HepG2 (cell line): ENCODE data around the gene GPA33. TPM values are rescaled to one million over a fixed set of nuclear protein-coding genes. Genes with fewer than 3 reads are reported as not detected.

Experiments
- CTCF ChIP-seq: sonication (generic); formaldehyde crosslinking; IDR thresholded peaks from 2 replicates; pipeline ENCODE4 v1.5.0; 2020; ENCODE audit warnings: mild to moderate bottlenecking, missing genetic modification reagents, moderate library complexity
- HNF4A ChIP-seq: sonication (generic); formaldehyde crosslinking; IDR thresholded peaks from 2 replicates; pipeline ENCODE4 v1.4.0; 2020; ENCODE audit warnings: missing genetic modification reagents
- RARA ChIP-seq: IDR thresholded peaks from 2 replicates; pipeline ENCODE4 v1.6.1; 2016; ENCODE audit warnings: missing genetic modification reagents, missing compliant biosample characterization
- SALL1 ChIP-seq: sonication (generic); formaldehyde crosslinking; IDR thresholded peaks from 2 replicates; pipeline ENCODE4 v1.8.0; 2022; ENCODE audit warnings: mild to moderate bottlenecking, missing genetic modification reagents
- SPEN ChIP-seq: sonication (generic); formaldehyde crosslinking; IDR thresholded peaks from 2 replicates; pipeline ENCODE4 v1.5.1; 2020; ENCODE audit warnings: low read depth, mild to moderate bottlenecking, missing genetic modification reagents
- ZNF687 ChIP-seq: sonication (generic); formaldehyde crosslinking; IDR thresholded peaks from 2 replicates; pipeline ENCODE4 v1.5.1; 2020; ENCODE audit warnings: mild to moderate bottlenecking, missing genetic modification reagents, moderate library complexity
- polyA plus RNA-seq, 8 experiments: library from polyadenylated mRNA; depleted of rRNA in 3 of 8; stranded (reverse) in 7 of 8; unstranded in 1 of 8; fragments of >200 nt; fragmentation: Illumina TruSeq in 4 of 8; extraction: Trizol in 4 of 8; gene quantifications; 2 replicates each; pipeline versions ENCODE4 v1.2.1 to v1.2.3, GENCODE V29; 2011 to 2016; ENCODE audit warnings: low read depth in 4 of 8, missing spikeins in 1 of 8, mixed read lengths in 1 of 8; ENCODE audit not compliant: insufficient read depth in 1 of 8
- total RNA-seq, 5 experiments: library from RNA; depleted of rRNA; stranded (reverse); fragments of >200 nt; fragmentation: Illumina TruSeq; extraction: Trizol; gene quantifications; 2 replicates each; pipeline ENCODE4 v1.2.3, GENCODE V29; 2016; ENCODE audit warnings: low read depth in 1 of 5

The GPA33 gene
- total and polyA plus RNA-seq, 2 of the 13 experiments (the other 11 are each of a cell fraction or from before 2014, with no cell fraction given) = not detected

GRCh38 chr1:167082511-167083027 lies 7.6 kb downstream of the GPA33 start (continued):
- TF ChIP-seq CTCF (CRISPR knock-in tag) (peak; percentile 16; the same call in 1 of the 2 replicates), ZNF687 (CRISPR knock-in tag) (peak; percentile 35), HNF4A (CRISPR knock-in tag) (peak; percentile 82), RARA (CRISPR knock-in tag) (peak; percentile 24; the same call in 1 of the 2 replicates), SALL1 (CRISPR knock-in tag) (peak; percentile 59), SPEN (CRISPR knock-in tag) (no peak)
